K562 (cell line): Measurements from ENCODE around the gene CTIF. TPM values are rescaled to one million over a fixed set of nuclear protein-coding genes. Genes with fewer than 3 reads are reported as not detected.

Source experiments
- ATAC-seq: fragments of 200-7000 bp; cut with Tn5 transposase; 3 replicates; pipeline ENCODE4 v1.9.1; 2020; ENCODE audit warnings: moderate library complexity
- BruUV-seq: library from RNA; stranded (reverse); fragments of 400-500 nt; replicated peaks from 2 replicates; lab custom pipeline; 2021; lab: Mats Ljungman, UMichigan
- CTCF ChIA-PET: fragments of 300-600 bp; formaldehyde crosslinking; extraction: SDS; loops from one replicate; lab custom pipeline; 2021; ENCODE audit warnings: low intra/inter-chr PET ratio; lab: Yijun Ruan, JAX
- POLR2A ChIA-PET: fragments of 300-600, 350-650 bp; sonication (Branson Sonifier 250); formaldehyde crosslinking; extraction: SDS; loops from one replicate; lab custom pipeline; 2021; ENCODE audit warnings: antibody characterized with exemption, inconsistent platforms; lab: Yijun Ruan, JAX
- DNase-seq, 4 experiments: peaks; one replicate each; pipeline versions ENCODE4 v3.0.0 to v3.0.0-alpha.2; 2011 to 2018; ENCODE audit warnings: low spot score in 3 of 4, mixed read lengths in 3 of 4; ENCODE audit errors: extremely low read depth in 1 of 4
- FAIRE-seq: peaks from 2 replicates; lab custom pipeline; 2011; peaks lifted over from hg19 to GRCh38; lab: Jason Lieb, UNC
- H2AFZ ChIP-seq: 2 replicates; pipeline ENCODE4 v1.6.0; 2011; ENCODE audit warnings: low read depth, low read length, control low read depth, inconsistent platforms
- H3K27ac ChIP-seq: fragments of 200-600 bp; 3 replicates; pipeline ENCODE4 v1.8.0; 2011; ENCODE audit warnings: low read depth, mild to moderate bottlenecking, control low read depth, inconsistent platforms, low read length, moderate library complexity, mixed read lengths; ENCODE audit errors: extremely low read depth
- H3K27me3 ChIP-seq, 2 experiments: fragments of 300-600 bp in 1 of 2; 2 replicates in 1 of 2; 3 replicates in 1 of 2; pipeline versions ENCODE4 v1.6.0 to v1.8.0; 2011; ENCODE audit warnings: inconsistent platforms in 2 of 2, low read length in 2 of 2, mild to moderate bottlenecking in 1 of 2, mixed read lengths in 1 of 2, moderate library complexity in 1 of 2; ENCODE audit not compliant: control insufficient read depth in 2 of 2, insufficient read depth in 2 of 2
- H3K36me3 ChIP-seq: fragments of 300-600 bp; 3 replicates; pipeline ENCODE4 v1.8.0; 2011; ENCODE audit warnings: mild to moderate bottlenecking, low read length, inconsistent platforms; ENCODE audit not compliant: control insufficient read depth, insufficient read depth
- H3K4me1 ChIP-seq, 2 experiments: fragments of 200-600 bp in 1 of 2; replicated peaks in 1 of 2; 2 replicates in 1 of 2; 3 replicates in 1 of 2; pipeline versions ENCODE4 v1.5.1 to v1.8.0; 2011; ENCODE audit warnings: inconsistent platforms in 2 of 2, low read length in 2 of 2, mild to moderate bottlenecking in 1 of 2, mixed read lengths in 1 of 2, moderate library complexity in 1 of 2; ENCODE audit not compliant: control insufficient read depth in 2 of 2, insufficient read depth in 2 of 2
- H3K4me2 ChIP-seq: 2 replicates; pipeline ENCODE4 v1.6.1; 2011; ENCODE audit warnings: low read length, control low read depth, inconsistent platforms, mixed read lengths; ENCODE audit not compliant: insufficient read depth
- H3K4me3 ChIP-seq: fragments of 200-600 bp; sonication (generic), shearing (Covaris generic); 2 replicates; pipeline ENCODE4 v1.5.1; 2016; ENCODE audit warnings: control low read depth, inconsistent platforms
- H3K79me2 ChIP-seq: fragments of 200-600 bp; 3 replicates; pipeline ENCODE4 v1.8.0; 2011; ENCODE audit warnings: low read length, inconsistent platforms; ENCODE audit not compliant: control insufficient read depth, insufficient read depth
- H3K9ac ChIP-seq, 2 experiments: 2 replicates each; pipeline versions ENCODE4 v1.6.0 to v1.6.1; 2011; ENCODE audit warnings: low read depth in 2 of 2, low read length in 2 of 2, control low read depth in 1 of 2, inconsistent platforms in 1 of 2, mild to moderate bottlenecking in 1 of 2, mixed read lengths in 1 of 2; ENCODE audit not compliant: insufficient read depth in 1 of 2
- H3K9me1 ChIP-seq: one replicate; pipeline ENCODE4 v1.6.0; 2011; ENCODE audit warnings: inconsistent platforms, mild to moderate bottlenecking, low read length, moderate library complexity; ENCODE audit not compliant: control insufficient read depth, insufficient read depth
- H3K9me3 ChIP-seq: replicated peaks from 2 replicates; pipeline ENCODE4 v1.5.1; 2011; ENCODE audit warnings: low read depth, low read length, inconsistent platforms; ENCODE audit not compliant: control insufficient read depth, insufficient read depth
- H4K20me1 ChIP-seq: replicated peaks from 2 replicates; pipeline ENCODE4 v1.6.1; 2011; ENCODE audit warnings: low read length, inconsistent platforms, mixed read lengths; ENCODE audit not compliant: control insufficient read depth, insufficient read depth
- BCOR ChIP-seq: fragments of 450-650 bp; IDR thresholded peaks from 2 replicates; pipeline ENCODE4 v1.6.1; 2016
- BDP1 ChIP-seq: IDR thresholded peaks from 3 replicates; pipeline ENCODE4 v1.6.1; 2011; ENCODE audit not compliant: insufficient read length, insufficient read depth
- CAMTA2 ChIP-seq: fragments of 250-450 bp; sonication (Bioruptor Pico); conservative IDR thresholded peaks from 2 replicates; pipeline ENCODE4 v1.5.1; 2022
- HNRNPL ChIP-seq: fragments of 200-400 bp; formaldehyde crosslinking; IDR thresholded peaks from 2 replicates; pipeline ENCODE4 v1.6.1; 2017; ENCODE audit warnings: low read depth, mild to moderate bottlenecking, low read length
- KLF13 ChIP-seq: fragments of 450-650 bp; IDR thresholded peaks from 2 replicates; pipeline ENCODE4 v1.6.1; 2016; ENCODE audit warnings: missing genetic modification characterization, low read depth, mild to moderate bottlenecking, missing compliant biosample characterization, moderate library complexity, borderline replicate concordance
- NCOA4 ChIP-seq: fragments of 450-650 bp; IDR thresholded peaks from 2 replicates; pipeline ENCODE4 v1.6.1; 2018; ENCODE audit warnings: mild to moderate bottlenecking; ENCODE audit not compliant: partially characterized antibody
- NR2C2 ChIP-seq, 2 experiments: fragments of 200-800 bp in 1 of 2; sonication (Bioruptor generic) in 1 of 2; sonication (generic) in 1 of 2; formaldehyde crosslinking in 1 of 2; IDR thresholded peaks; 2 replicates each; pipeline versions ENCODE4 v1.6.1 to v1.8.0; 2016 to 2022; ENCODE audit warnings: mild to moderate bottlenecking in 1 of 2, missing compliant biosample characterization in 1 of 2, missing genetic modification characterization in 1 of 2, missing genetic modification reagents in 1 of 2
- NR2F6 ChIP-seq: fragments of 450-650 bp; formaldehyde crosslinking; IDR thresholded peaks from 2 replicates; pipeline ENCODE4 v1.4.0; 2020; ENCODE audit warnings: mild to moderate bottlenecking
- PYGO2 ChIP-seq: fragments of 450-650 bp; IDR thresholded peaks from 2 replicates; pipeline ENCODE4 v1.6.1; 2016; ENCODE audit warnings: mild to moderate bottlenecking, missing genetic modification characterization, moderate library complexity, missing compliant biosample characterization
- SMARCA5 ChIP-seq: fragments of 450-650 bp; IDR thresholded peaks from 2 replicates; pipeline ENCODE4 v1.6.1; 2016
- SRSF7 ChIP-seq: fragments of 200-400 bp; formaldehyde crosslinking; optimal IDR thresholded peaks from 2 replicates; pipeline ENCODE3; 2017; ENCODE audit warnings: mild to moderate bottlenecking, low read depth, low read length
- TCF3 ChIP-seq: sonication (generic); formaldehyde crosslinking; IDR thresholded peaks from 2 replicates; pipeline ENCODE4 v1.4.0; 2020; ENCODE audit warnings: mild to moderate bottlenecking, missing genetic modification reagents
- ZC3H11A ChIP-seq: IDR thresholded peaks from 2 replicates; pipeline ENCODE4 v1.6.1; 2012; ENCODE audit warnings: low read depth, low read length, improper control_type of control experiment
- ZFP36 ChIP-seq: fragments of 150-350 bp; IDR thresholded peaks from 2 replicates; pipeline ENCODE4 v1.6.1; 2018; ENCODE audit warnings: low read length, low read depth; ENCODE audit not compliant: partially characterized antibody
- ZNF561 ChIP-seq: fragments of 450-650 bp; formaldehyde crosslinking; conservative IDR thresholded peaks from 2 replicates; pipeline ENCODE4 v1.4.0; 2020; ENCODE audit warnings: mild to moderate bottlenecking, moderate library complexity
- ZNF589 ChIP-seq: fragments of 200-800 bp; sonication (Bioruptor generic); IDR thresholded peaks from 2 replicates; pipeline ENCODE4 v1.6.1; 2016; ENCODE audit warnings: low read depth, missing genetic modification characterization, missing compliant biosample characterization
- WGBS: fragments of 100-300 bp; shearing (Covaris generic); methylation state at CpG from one replicate; pipeline ENCODE4 v1.1.6; 2016; ENCODE audit warnings: low coverage, mixed read lengths; ENCODE audit not compliant: insufficient coverage; ENCODE audit errors: missing lambda C conversion rate; 5-methylcytosine and 5-hydroxymethylcytosine counted together
- in situ Hi-C: fragments of 300-500 bp; cut with MboI; formaldehyde crosslinking; loops from 4 replicates; pipeline ENCODE4 v1.15.0; 2018; ENCODE audit warnings: inconsistent platforms, mixed read lengths
- intact Hi-C: fragments of 100-400 bp; cut with micrococcal nuclease; formaldehyde crosslinking; loops from 2 replicates; pipeline ENCODE4 v1.14.2; 2022
- polyA plus RNA-seq, 8 experiments: library from polyadenylated mRNA; depleted of rRNA in 4 of 8; stranded (reverse) in 5 of 8; unstranded in 3 of 8; fragments of >200 nt; fragmentation: Nextera tagmentation in 2 of 8; fragmentation: Illumina TruSeq in 1 of 8; extraction: Ambion mirVana in 2 of 8; extraction: Trizol in 1 of 8; gene quantifications; 2 replicates each; pipeline versions ENCODE4 v1.2.1 to v1.2.3, GENCODE V29; 2011 to 2014; ENCODE audit warnings: inconsistent platforms in 1 of 8, missing spikeins in 1 of 8
- total RNA-seq, 7 experiments: library from RNA; depleted of rRNA in 6 of 7; stranded (reverse); fragments of >200 nt in 6 of 7; fragmentation: Illumina TruSeq in 2 of 7; extraction: Trizol in 2 of 7; gene quantifications; 2 replicates each; pipeline versions ENCODE4 v1.2.1 to v1.2.3, GENCODE V29; 2011 to 2021; ENCODE audit warnings: low replicate concordance in 1 of 7
- TF ChIP-seq, protein P1 (sequence below): IDR thresholded peaks from 2 replicates; pipeline ENCODE4 v1.6.1; 2016; ENCODE audit warnings: missing genetic modification characterization, missing compliant biosample characterization
- TF ChIP-seq, protein P2 (sequence below): fragments of 250-450 bp; sonication (Bioruptor Pico); IDR thresholded peaks from 2 replicates; pipeline ENCODE4 v1.8.0; 2022; ENCODE audit warnings: inconsistent platforms
- TF ChIP-seq, protein P3 (sequence below): fragments of 450-650 bp; formaldehyde crosslinking; IDR thresholded peaks from 2 replicates; pipeline ENCODE4 v1.4.0; 2020; ENCODE audit warnings: mild to moderate bottlenecking, moderate library complexity

The CTIF gene
- total and polyA plus RNA-seq, 9 of the 15 experiments (the other 6 are each of a cell fraction or from before 2014, with no cell fraction given) = 0.17 to 11.5 (median 2.2) TPM

DNA sequence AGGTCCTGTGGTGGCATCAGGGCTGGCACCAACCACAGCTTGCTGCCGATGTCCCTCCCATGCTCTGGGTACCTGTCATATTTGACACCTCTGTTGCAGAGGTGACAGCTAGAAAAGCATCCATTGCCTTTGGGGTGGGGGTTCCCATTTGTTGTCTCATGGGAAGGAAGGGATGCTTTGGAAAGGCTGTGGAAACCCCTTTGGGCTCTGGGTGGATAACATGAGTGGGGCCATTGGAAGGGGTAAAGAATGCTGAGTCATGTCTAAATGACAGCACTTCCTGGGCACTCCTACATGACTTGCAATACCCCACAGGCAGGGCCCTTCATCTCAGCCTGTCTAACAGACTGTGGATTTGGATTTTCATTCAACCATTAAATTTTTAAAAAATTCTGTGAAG is 27.8 kb downstream of the CTIF start (continued):
- TF ChIP-seq, protein P1, sequence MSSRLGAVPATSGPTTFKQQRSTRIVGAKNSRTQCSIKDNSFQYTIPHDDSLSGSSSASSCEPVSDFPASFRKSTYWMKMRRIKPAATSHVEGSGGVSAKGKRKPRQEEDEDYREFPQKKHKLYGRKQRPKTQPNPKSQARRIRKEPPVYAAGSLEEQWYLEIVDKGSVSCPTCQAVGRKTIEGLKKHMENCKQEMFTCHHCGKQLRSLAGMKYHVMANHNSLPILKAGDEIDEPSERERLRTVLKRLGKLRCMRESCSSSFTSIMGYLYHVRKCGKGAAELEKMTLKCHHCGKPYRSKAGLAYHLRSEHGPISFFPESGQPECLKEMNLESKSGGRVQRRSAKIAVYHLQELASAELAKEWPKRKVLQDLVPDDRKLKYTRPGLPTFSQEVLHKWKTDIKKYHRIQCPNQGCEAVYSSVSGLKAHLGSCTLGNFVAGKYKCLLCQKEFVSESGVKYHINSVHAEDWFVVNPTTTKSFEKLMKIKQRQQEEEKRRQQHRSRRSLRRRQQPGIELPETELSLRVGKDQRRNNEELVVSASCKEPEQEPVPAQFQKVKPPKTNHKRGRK = no peak

DNA sequence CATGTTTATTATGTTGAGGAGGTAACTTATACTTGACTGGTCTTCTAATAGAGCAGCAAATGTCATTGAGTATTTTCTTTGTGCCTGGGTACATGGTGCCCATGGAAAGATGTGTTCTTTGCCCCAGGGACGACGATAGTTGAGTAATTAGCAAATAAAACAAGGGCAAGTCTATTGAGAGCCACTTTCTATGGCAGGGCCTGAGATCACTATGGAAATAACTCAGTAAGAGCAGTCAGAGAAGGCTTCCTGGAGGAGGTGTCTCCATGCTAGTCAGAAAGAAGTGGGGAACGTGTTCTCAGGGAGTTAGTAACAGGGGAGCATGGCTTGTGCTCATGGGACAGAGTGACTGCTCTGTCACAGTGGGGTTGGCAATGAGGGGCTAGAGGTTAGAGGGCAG is 28.6 kb downstream of the CTIF start:
- Histone ChIP-seq H3K27me3 (no peaks in the 10 kb centered on the region), H3K4me1 (peaks cover 3 to 18% of the 10 kb centered on the region in 2 experiments; a peak in 3 of 5 replicates), H3K4me2 (no peak overlapping the region), H3K9me3 (no peaks in the 10 kb centered on the region; the same call in 1 of the 2 replicates), H3K4me3 (no peak overlapping the region), H4K20me1 (no peaks in the 10 kb centered on the region), H3K79me2 (peaks cover 7% of the 10 kb centered on the region), H3K9me1 (no peaks in the 10 kb centered on the region), H2AFZ (peak overlapping the region; percentile 41; the same call in 1 of the 2 replicates), H3K36me3 (no peaks in the 10 kb centered on the region), H3K9ac (peak overlapping the region in 1 of 2 experiments; percentile 29; a peak in 2 of 4 replicates), H3K27ac (peak overlapping the region; percentile 83)
- BruUV-seq = no TSS peak
- in situ Hi-C loops = no loop called here
- 35% methylated on average over 3 of the region's 3 CpGs for WGBS
- POLR2A ChIA-PET = no interaction called here
- FAIRE-seq (no peak), ATAC-seq (no peak), DNase-seq (no peak)
- intact Hi-C loops = no loop called here
- CTCF ChIA-PET = no interaction called here
- no peak for TF ChIP-seq ZC3H11A
- TF ChIP-seq, protein P2, sequence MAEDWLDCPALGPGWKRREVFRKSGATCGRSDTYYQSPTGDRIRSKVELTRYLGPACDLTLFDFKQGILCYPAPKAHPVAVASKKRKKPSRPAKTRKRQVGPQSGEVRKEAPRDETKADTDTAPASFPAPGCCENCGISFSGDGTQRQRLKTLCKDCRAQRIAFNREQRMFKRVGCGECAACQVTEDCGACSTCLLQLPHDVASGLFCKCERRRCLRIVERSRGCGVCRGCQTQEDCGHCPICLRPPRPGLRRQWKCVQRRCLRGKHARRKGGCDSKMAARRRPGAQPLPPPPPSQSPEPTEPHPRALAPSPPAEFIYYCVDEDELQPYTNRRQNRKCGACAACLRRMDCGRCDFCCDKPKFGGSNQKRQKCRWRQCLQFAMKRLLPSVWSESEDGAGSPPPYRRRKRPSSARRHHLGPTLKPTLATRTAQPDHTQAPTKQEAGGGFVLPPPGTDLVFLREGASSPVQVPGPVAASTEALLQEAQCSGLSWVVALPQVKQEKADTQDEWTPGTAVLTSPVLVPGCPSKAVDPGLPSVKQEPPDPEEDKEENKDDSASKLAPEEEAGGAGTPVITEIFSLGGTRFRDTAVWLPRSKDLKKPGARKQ (CRISPR knock-in tag) = no peak
- TF ChIP-seq TCF3 = no peak
- TF ChIP-seq, protein P3, sequence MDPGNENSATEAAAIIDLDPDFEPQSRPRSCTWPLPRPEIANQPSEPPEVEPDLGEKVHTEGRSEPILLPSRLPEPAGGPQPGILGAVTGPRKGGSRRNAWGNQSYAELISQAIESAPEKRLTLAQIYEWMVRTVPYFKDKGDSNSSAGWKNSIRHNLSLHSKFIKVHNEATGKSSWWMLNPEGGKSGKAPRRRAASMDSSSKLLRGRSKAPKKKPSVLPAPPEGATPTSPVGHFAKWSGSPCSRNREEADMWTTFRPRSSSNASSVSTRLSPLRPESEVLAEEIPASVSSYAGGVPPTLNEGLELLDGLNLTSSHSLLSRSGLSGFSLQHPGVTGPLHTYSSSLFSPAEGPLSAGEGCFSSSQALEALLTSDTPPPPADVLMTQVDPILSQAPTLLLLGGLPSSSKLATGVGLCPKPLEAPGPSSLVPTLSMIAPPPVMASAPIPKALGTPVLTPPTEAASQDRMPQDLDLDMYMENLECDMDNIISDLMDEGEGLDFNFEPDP (CRISPR knock-in tag) = no peak
- TF ChIP-seq NR2C2 (CRISPR knock-in tag; IDR thresholded peaks at IDR 0.05) = no peak
- TF ChIP-seq NR2C2 (tag; IDR thresholded peaks at IDR 0.05) = no peak
- TF ChIP-seq ZFP36 = peak; percentile 97
- peak; percentile 87 for TF ChIP-seq BCOR
- no peak for TF ChIP-seq BDP1
- TF ChIP-seq NCOA4 = no peak
- no peak for TF ChIP-seq ZNF589
- no peak for TF ChIP-seq HNRNPL
- TF ChIP-seq ZNF561 (CRISPR knock-in tag) = no peak
- TF ChIP-seq KLF13 (tag) = no peak
- TF ChIP-seq SMARCA5 = peak; percentile 85
- no peak for TF ChIP-seq PYGO2
- no peak for TF ChIP-seq SRSF7
- no peak for TF ChIP-seq NR2F6 (CRISPR knock-in tag)
- no peak for TF ChIP-seq CAMTA2
